Right ventricle myocardium superior (tissue), 1 donor: ENCODE results near the gene NADK. TPM values are rescaled to one million over a fixed set of nuclear protein-coding genes. Genes with fewer than 3 reads are reported as not detected.
"Not testable (repeated sequence)": the region's sequence is repeated elsewhere in the genome, so short reads cannot be mapped to it uniquely, and the experiment has no call there.

Experiments used
- ATAC-seq: fragments of 200-7000 bp; cut with Tn5 transposase; one replicate; pipeline ENCODE4 v1.9.1; 2020; ENCODE audit warnings: mild to moderate bottlenecking; ENCODE audit not compliant: poor library complexity
- DNase-seq: peaks from one replicate; pipeline ENCODE4 v3.0.0-alpha.2; 2020
- intact Hi-C: fragments of 100-400 bp; cut with DNase I; formaldehyde crosslinking; loops from one replicate; pipeline ENCODE4 v1.11.2; 2022
- total RNA-seq: library from RNA; stranded (reverse); fragmentation: NEBNext Ultra II Directional; extraction: Animal tissue kit (Norgen Biotek cat#: 25700); gene quantifications from one replicate; pipeline ENCODE4 v1.2.1, GENCODE V29; 2021
- donor health status: DM: no; HTN: yes; CAD: no; lungs with severe emphysema.

Gene NADK
- total RNA-seq, 1 donor from 2014 or later, result 23.0 TPM

DNA sequence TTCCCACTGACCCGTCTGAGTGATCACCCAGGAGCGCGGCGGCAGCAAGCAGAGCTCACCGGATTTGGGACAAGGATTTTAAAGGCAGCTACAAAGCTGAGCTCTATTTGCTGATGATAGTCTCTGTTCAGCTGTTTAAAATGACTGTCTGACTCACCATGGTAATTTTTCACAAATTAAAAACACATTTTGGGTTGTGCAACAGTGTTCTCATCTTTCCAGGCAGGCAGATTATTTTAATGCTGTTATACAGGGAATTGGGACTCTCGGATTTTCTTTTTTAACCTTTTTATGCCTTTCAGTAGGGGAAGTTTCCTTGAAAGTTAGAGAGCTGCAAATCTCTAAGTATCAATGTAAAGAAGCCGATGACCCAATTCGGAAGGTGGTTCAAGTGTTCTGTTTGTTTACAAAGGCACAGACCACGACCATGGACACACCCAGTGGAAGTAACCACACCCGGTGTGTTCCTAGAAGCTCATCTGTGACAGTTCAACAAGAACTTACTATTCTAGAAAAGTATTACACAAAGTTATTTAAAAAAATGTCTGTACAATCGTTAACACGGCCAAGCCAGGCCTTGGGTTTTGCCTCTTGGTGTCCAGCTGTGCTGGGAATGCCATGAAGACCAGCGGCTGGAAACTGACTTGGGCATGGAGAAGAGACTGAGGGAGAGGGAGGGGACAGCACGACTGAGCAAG lies 49.8 kb downstream of the NADK start:
- intact Hi-C loops, ATAC-seq, DNase-seq: not testable (repeated sequence)

DNA sequence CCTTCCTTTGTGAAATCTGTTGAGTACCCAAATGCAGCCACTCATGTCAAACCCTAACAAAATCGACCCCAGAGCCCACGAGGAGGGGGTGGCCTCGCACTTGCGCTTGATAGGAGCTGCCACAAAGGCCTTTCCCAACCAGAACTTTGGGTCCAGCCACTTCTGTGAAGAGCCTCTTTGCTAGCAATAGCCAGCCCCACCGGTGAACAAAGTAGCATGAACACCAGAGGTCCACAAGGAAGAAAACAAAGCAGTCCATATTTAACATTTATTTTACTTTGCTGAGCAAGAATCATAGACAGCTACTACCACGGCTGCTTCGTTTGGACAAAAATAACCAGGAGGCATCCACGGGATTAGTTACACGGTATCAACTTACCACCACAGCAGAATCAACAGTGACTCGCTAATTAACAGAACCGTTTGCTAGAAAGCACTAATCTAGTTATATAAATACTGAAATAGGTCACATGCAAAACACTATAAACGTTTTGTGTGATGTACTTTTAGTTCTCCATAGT lies 51.1 kb downstream of the NADK start:
- DNase-seq, ATAC-seq, intact Hi-C loops: not testable (repeated sequence)

DNA sequence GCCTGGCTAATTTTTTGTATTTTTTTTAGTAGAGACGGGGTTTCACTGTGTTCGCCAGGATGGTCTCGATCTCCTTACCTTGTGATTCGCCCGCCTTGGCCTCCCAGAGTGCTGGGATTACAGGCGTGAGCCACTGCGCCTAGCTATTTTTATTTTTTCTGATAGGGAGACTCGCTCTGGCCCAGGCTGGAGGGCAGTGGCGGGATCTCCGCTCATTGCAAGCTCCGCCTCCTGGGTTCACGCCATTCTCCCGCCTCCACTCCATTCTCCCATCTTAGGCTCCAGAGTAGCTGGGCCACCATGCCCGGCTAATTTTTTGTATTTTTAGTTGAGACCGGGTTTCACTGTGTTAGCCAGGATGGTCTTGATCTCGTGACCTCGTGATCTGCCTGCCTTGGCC lies 52.2 kb downstream of the NADK start:
- ATAC-seq, intact Hi-C loops, DNase-seq: not testable (repeated sequence)

DNA sequence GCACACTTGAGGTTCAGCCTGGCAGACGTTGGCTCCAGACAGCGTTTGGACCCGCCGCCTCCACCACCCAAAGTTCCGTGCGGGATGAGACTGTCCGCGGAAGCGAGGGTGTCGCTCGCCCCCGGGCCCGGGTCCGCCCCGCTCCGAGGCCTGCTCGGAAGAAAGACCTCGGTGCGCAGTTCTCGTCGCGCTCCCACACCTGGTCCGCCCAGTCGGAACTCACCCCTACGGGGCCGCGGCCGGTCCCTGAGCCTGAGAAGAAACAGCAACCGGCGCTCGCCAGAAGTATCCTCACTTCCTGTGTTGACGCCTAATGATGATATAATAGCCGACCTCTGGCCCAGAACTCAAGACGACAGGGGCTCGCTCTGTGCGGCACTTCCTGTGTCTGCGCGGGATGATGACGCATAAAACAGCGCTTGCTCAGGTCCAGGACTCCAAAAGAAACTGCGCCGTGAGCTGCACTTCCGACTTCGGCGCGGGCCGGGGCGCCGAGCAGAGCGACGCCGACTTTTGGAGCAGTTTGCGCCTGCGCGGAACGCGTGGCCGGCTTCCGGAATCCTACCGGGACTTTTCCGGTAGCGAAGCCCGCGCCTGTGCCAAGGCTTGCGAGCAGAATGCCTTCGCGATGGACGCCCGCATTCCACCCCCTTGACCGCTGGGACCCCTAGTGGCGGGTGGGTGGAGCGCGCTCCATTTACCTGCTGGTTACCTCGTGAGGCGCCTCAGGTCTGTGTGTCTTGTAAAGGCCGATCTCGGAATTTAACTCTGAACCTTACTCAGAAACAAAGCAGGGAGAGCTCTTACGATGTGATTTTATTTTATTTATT lies 54.0 kb downstream of the NADK start, which contains the start of gene CDK11A:
Gene CDK11A, minus strand, starts transcription at position 323 of the 830 bp plus-strand sequence. CDS start 1,539 bp downstream, outside the sequence.
- DNase-seq (peak; percentile 98), ATAC-seq (peak; percentile 97)
- intact Hi-C loops, result not testable (repeated sequence)

DNA sequence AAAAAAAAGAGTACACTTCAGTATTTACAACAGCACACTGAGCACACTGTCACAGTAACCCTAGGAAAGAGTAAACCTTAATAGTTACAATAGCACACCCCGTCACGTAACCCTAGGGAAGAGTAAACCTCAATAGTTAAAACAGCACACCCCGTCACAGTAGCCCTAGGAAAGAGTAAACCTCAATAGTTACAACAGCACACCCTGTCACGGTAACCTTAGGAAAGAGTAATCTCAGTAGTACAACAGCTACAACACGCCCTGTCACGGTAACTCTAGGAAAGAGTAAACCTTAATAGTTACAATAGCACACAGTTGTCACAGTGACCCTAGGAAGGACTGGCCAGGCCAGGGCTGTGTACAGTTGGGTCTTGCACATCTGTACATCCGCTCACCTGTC lies 57.1 kb downstream of the NADK start:
- no peak for DNase-seq
- ATAC-seq, result no peak
- intact Hi-C loops, result no loop called here

DNA sequence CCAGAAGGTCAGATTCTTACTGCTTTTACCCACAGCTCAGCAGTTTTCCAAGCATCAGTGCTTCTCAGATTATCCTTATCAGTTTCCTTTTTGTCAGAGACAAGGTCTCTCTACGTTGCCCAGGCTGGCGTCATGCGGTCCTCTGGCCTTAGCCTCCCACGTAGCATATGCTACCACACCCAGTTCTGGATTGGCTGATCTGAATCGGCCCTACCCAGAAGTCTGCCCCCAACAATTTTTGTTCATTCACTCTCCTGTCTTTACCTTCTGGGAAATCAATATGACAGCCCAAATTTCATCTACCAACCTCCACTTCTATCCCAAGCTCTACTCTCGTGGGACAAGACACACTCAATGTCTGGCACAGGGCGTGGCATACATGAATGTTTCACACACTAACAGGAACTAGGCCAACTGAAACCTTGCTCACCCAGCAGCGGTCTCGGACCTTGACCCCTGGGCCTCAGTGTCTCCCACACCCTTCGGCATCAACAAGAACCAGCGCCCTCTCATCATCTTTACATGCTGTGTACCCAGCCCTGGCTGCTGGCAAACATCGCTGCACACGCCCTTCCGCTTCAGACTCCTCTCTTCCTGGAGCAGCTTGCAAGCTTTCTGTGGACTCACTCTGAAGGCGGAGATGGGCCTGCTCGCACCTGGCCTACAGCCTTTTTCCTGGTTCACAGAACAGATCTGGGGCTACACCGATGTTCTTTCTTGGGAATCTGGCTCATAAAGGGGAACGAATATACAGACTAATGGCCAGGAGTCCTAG lies 63.0 kb downstream of the NADK start:
- ATAC-seq, DNase-seq, intact Hi-C loops: not testable (repeated sequence)

DNA sequence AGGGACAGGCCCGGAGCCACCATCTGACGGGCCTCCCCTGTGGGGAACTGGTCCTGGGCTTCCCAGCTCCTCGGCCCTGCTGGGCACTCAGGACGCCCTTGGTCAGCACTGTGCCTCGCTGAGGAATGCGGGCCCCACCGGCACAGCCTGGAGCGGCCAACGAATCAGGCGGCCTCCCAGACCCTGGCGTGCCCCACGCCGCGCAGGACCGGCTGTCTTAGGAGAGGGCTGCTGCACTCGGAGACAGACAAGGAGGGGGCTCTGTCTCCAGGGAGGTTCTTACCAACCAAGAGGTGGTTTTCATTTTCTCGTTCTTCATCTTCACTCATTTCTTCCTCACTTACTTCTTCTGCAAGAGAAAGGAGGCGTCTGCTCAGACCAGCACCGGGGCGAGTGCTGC lies 70.4 kb downstream of the NADK start:
- intact Hi-C loops, ATAC-seq, DNase-seq: not testable (repeated sequence)

DNA sequence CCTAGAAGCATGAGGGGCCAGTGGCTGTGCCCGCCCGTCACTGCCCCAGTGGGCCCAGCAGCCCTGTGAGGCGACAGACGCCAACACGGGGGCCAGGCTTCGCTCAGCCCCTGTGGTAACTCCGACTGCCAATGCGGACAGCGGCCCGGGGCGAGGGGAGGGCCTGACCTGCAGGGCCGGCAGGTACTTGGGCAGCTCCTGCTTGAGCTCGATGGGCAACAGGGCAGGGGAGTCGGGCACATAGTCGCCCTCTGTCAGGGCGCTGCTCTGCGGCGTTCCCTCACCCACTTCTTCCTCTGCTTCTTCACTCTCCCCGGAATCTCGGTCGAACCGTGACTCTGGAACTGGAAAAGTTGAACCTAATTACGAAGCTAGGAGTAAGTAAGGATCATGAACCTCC lies 71.0 kb downstream of the NADK start:
- DNase-seq, ATAC-seq, intact Hi-C loops: not testable (repeated sequence)

DNA sequence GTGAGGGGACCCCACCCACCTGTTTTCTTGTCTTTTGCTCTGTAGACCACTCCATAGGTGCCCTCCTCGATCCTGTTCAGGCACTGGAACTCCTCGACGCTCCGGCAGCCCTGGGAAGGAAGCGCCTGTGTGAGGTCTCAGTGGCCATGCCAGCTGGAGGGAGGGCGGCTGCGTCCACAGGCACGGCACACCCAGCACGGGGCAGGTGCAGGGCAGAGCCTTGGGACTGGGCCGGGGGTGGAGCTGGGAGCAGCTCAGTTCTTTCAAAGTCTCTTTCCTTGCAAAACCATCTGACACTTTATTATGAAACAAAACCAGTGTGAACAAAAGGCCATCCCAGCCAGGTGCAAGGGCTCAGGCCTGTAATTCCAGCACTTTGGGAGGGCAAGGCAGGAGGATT lies 72.6 kb downstream of the NADK start:
- DNase-seq, ATAC-seq, intact Hi-C loops: not testable (repeated sequence)

DNA sequence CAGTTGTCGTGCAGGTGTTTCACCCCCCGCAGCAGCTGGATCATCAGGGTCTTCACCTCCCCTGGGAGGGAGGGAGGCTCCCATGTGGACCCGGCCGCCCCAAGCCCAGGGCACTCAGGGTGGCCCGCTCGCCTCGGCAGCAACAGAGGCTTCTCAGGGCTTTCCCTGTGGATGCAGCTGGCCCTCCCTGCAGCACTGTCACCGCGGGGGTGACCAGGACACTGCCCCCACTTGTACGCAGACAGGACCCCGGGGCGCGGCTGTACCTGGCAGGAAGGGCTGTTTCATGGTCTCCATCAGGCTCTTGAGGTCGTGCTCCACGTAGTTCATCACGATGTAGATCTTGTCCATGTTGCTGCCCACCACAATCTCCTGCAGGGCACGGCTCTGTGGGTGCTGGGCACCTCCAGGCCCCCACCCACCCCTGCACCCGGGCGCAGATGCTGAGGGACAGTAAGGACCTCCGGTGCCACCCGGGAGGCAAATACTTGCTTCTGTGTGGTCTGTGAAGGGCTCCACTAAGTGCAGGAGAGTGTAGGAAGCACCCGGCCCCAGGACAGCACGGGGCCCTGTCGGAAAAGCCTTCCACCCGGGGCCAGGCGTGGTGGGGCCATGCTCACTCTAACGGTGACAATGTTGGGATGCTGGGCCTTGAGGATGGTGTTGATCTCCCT lies 73.8 kb downstream of the NADK start:
- intact Hi-C loops, ATAC-seq, DNase-seq: not testable (repeated sequence)

DNA sequence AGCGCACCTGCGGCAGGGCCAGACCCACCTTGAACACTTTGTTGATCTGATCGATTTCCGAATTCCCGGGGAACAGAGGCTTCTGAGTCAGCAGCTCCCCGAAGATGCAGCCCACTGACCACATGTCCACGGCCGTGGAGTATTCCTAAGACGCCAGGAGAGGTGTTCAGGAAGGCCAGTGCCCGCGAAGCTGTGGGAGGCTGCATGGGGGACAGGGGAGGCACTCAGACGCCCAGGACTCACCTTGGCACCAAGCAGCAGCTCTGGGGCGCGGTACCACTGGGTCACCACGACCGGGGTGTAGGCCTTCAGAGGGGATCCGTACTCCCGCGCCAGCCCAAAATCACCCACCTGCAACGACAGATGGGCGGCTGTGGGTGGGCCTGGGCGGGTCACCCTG lies 74.5 kb downstream of the NADK start:
- intact Hi-C loops, result no loop called here
- DNase-seq (no peak), ATAC-seq (no peak)

DNA sequence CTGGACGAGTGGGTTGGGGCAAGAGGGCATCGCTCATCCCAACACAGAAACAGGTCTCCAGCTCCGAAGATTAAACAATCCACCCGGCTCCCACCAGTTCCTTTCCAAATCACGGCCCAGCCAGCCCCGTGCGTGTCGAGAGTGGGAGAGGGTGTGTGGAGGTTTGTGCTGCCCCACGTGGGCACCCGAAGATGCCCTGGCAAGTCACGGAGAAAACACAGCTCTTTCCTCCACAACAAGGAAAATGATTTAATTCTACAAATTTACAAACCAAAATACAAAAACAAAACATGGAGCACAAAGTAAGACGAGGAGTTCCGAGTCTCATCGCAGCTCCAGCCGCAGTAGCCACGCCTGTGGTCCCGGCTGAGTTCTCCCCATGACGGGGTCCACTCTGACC lies 75.8 kb downstream of the NADK start:
- DNase-seq, ATAC-seq, intact Hi-C loops: not testable (repeated sequence)

Other genes with a start within 250 kb of the NADK start
- gene TMEM240, start 237.8 kb downstream of the NADK start, total RNA-seq, result 7.5 TPM
- 106 TPM for gene SSU72, start 203.6 kb downstream of the NADK start, total RNA-seq
- gene FNDC10, start 178.3 kb downstream of the NADK start, total RNA-seq, result 2.0 TPM
- gene MIB2, start 163.0 kb downstream of the NADK start, total RNA-seq, result 110 TPM
- gene MMP23B, start 146.3 kb downstream of the NADK start, total RNA-seq, result 25.1 TPM
- 23.6 TPM for gene CDK11B, start 119.5 kb downstream of the NADK start, total RNA-seq
- gene SLC35E2B, start 85.7 kb downstream of the NADK start, total RNA-seq, result 20.4 TPM
- gene CDK11A, start 54.1 kb downstream of the NADK start, total RNA-seq, result 17.3 TPM
- gene GNB1, start 112.6 kb upstream of the NADK start, total RNA-seq, result 154 TPM
- not detected for gene CALML6, start 136.8 kb upstream of the NADK start, total RNA-seq
- 2.1 TPM for gene TMEM52, start 140.8 kb upstream of the NADK start, total RNA-seq
- gene CFAP74, start 225.3 kb upstream of the NADK start, total RNA-seq, result not detected
- gene GABRD, start 240.9 kb upstream of the NADK start, total RNA-seq, result 0.43 TPM